HepG2 (cell line): ENCODE measurements around the gene DEFB125. TPM values are rescaled to one million over a fixed set of nuclear protein-coding genes. Genes with fewer than 3 reads are reported as not detected.

ENCODE experiments used
- ARID3A ChIP-seq: IDR thresholded peaks from 2 replicates; pipeline ENCODE4 v1.6.1; 2012; ENCODE audit warnings: low read depth, low read length, improper control_type of control experiment
- FLYWCH1 ChIP-seq: sonication (generic); formaldehyde crosslinking; IDR thresholded peaks from 2 replicates; pipeline ENCODE4 v1.8.1; 2023; ENCODE audit warnings: mild to moderate bottlenecking, missing genetic modification reagents
- FOXJ3 ChIP-seq: sonication (generic); formaldehyde crosslinking; IDR thresholded peaks from 2 replicates; pipeline ENCODE4 v1.4.0; 2020; ENCODE audit warnings: missing genetic modification reagents, mild to moderate bottlenecking, borderline replicate concordance
- KDM2A ChIP-seq: sonication (generic); formaldehyde crosslinking; IDR thresholded peaks from 2 replicates; pipeline ENCODE4 v1.4.0; 2020; ENCODE audit warnings: low read depth, missing genetic modification reagents, borderline replicate concordance
- MEF2D ChIP-seq: sonication (generic); formaldehyde crosslinking; IDR thresholded peaks from 2 replicates; pipeline ENCODE4 v1.5.1; 2020; ENCODE audit warnings: mild to moderate bottlenecking, missing genetic modification reagents
- NFIB ChIP-seq: sonication (generic); formaldehyde crosslinking; IDR thresholded peaks from 2 replicates; pipeline ENCODE4 v1.9.0; 2021; ENCODE audit warnings: missing genetic modification reagents, mild to moderate bottlenecking, borderline replicate concordance
- SAP130 ChIP-seq: IDR thresholded peaks from 2 replicates; pipeline ENCODE4 v1.6.1; 2016; ENCODE audit warnings: low read depth
- SP140L ChIP-seq: sonication (generic); formaldehyde crosslinking; IDR thresholded peaks from 2 replicates; pipeline ENCODE4 v1.4.0; 2020; ENCODE audit warnings: missing genetic modification reagents, borderline replicate concordance
- STAG1 ChIP-seq: sonication (generic); formaldehyde crosslinking; IDR thresholded peaks from 2 replicates; pipeline ENCODE4 v1.4.0; 2020; ENCODE audit warnings: missing genetic modification reagents
- TFDP1 ChIP-seq: IDR thresholded peaks from 2 replicates; pipeline ENCODE4 v1.6.1; 2016; ENCODE audit warnings: missing compliant biosample characterization, missing genetic modification reagents, borderline replicate concordance
- THAP7 ChIP-seq: sonication (generic); formaldehyde crosslinking; IDR thresholded peaks from 2 replicates; pipeline ENCODE4 v1.8.1; 2023; ENCODE audit warnings: mild to moderate bottlenecking, missing genetic modification reagents
- XRCC5 ChIP-seq: fragments of 200-400 bp; formaldehyde crosslinking; optimal IDR thresholded peaks from 2 replicates; pipeline ENCODE3; 2017; ENCODE audit warnings: mild to moderate bottlenecking, low read length
- ZBTB21 ChIP-seq: sonication (generic); formaldehyde crosslinking; IDR thresholded peaks from 2 replicates; pipeline ENCODE4 v1.4.0; 2020; ENCODE audit warnings: missing genetic modification reagents
- ZNF230 ChIP-seq: sonication (generic); formaldehyde crosslinking; IDR thresholded peaks from 2 replicates; pipeline ENCODE4 v1.4.0; 2020; ENCODE audit warnings: mild to moderate bottlenecking, missing genetic modification reagents
- ZNF232 ChIP-seq: sonication (generic); formaldehyde crosslinking; IDR thresholded peaks from 2 replicates; pipeline ENCODE4 v1.4.0; 2020; ENCODE audit warnings: missing genetic modification reagents, borderline replicate concordance
- ZNF280D ChIP-seq: sonication (generic); formaldehyde crosslinking; IDR thresholded peaks from 2 replicates; pipeline ENCODE4 v1.5.1; 2020; ENCODE audit warnings: mild to moderate bottlenecking, missing genetic modification reagents
- ZNF331 ChIP-seq: sonication (generic); formaldehyde crosslinking; IDR thresholded peaks from 2 replicates; pipeline ENCODE4 v1.4.0; 2020; ENCODE audit warnings: missing genetic modification reagents
- ZNF501 ChIP-seq: sonication (generic); formaldehyde crosslinking; IDR thresholded peaks from 2 replicates; pipeline ENCODE4 v1.5.1; 2020; ENCODE audit warnings: mild to moderate bottlenecking, moderate library complexity, missing genetic modification reagents
- ZNF567 ChIP-seq: sonication (generic); formaldehyde crosslinking; IDR thresholded peaks from 2 replicates; pipeline ENCODE4 v1.8.1; 2023; ENCODE audit warnings: mild to moderate bottlenecking, missing genetic modification reagents, borderline replicate concordance
- ZNF614 ChIP-seq: IDR thresholded peaks from 2 replicates; pipeline ENCODE4 v1.6.1; 2018; ENCODE audit warnings: missing biosample characterization, missing genetic modification reagents, inconsistent platforms, borderline replicate concordance
- ZNF749 ChIP-seq: sonication (generic); formaldehyde crosslinking; IDR thresholded peaks from 2 replicates; pipeline ENCODE4 v1.8.0; 2022; ENCODE audit warnings: mild to moderate bottlenecking, missing genetic modification reagents, moderate library complexity, borderline replicate concordance
- polyA plus RNA-seq, 8 experiments: library from polyadenylated mRNA; depleted of rRNA in 3 of 8; stranded (reverse) in 7 of 8; unstranded in 1 of 8; fragments of >200 nt; fragmentation: Illumina TruSeq in 4 of 8; extraction: Trizol in 4 of 8; gene quantifications; 2 replicates each; pipeline versions ENCODE4 v1.2.1 to v1.2.3, GENCODE V29; 2011 to 2016; ENCODE audit warnings: low read depth in 4 of 8, missing spikeins in 1 of 8, mixed read lengths in 1 of 8; ENCODE audit not compliant: insufficient read depth in 1 of 8
- total RNA-seq, 5 experiments: library from RNA; depleted of rRNA; stranded (reverse); fragments of >200 nt; fragmentation: Illumina TruSeq; extraction: Trizol; gene quantifications; 2 replicates each; pipeline ENCODE4 v1.2.3, GENCODE V29; 2016; ENCODE audit warnings: low read depth in 1 of 5

The DEFB125 gene
- total and polyA plus RNA-seq, 2 of the 13 experiments (the other 11 are each of a cell fraction or from before 2014, with no cell fraction given), result not detected

GRCh38 chr20:137668-138490, 50.4 kb downstream of the DEFB125 start (continued):
- 0 out of 2 replicates have a peak, but pooled peaks have one; percentile 22 for TF ChIP-seq ZNF501 (CRISPR knock-in tag)
- peak; percentile 69; the same call in 1 of the 2 replicates for TF ChIP-seq ZNF331 (CRISPR knock-in tag)
- 0 out of 2 replicates have a peak, but pooled peaks have one; percentile 39 for TF ChIP-seq ZNF614 (CRISPR knock-in tag)
- 0 out of 2 replicates have a peak, but pooled peaks have one; percentile 45 for TF ChIP-seq ZNF230 (CRISPR knock-in tag)
- TF ChIP-seq MEF2D, result peak; percentile 47; the same call in 1 of the 2 replicates
- 0 out of 2 replicates have a peak, but pooled peaks have one; percentile 13 for TF ChIP-seq NFIB (CRISPR knock-in tag)
- TF ChIP-seq THAP7 (CRISPR knock-in tag), result peak; percentile 70; the same call in 1 of the 2 replicates
- peak; percentile 22; the same call in 1 of the 2 replicates for TF ChIP-seq ARID3A
- no peak for TF ChIP-seq ZNF749 (CRISPR knock-in tag)
- TF ChIP-seq KDM2A (CRISPR knock-in tag), result peak; percentile 31; the same call in 1 of the 2 replicates
- TF ChIP-seq ZBTB21 (CRISPR knock-in tag), result no peak
- TF ChIP-seq TFDP1 (CRISPR knock-in tag), result 0 out of 2 replicates have a peak, but pooled peaks have one; percentile 19
- peak; percentile 75; the same call in 1 of the 2 replicates for TF ChIP-seq ZNF280D
- no peak for TF ChIP-seq SAP130
- no peak for TF ChIP-seq FLYWCH1 (CRISPR knock-in tag)
- peak; percentile 85 for TF ChIP-seq FOXJ3 (CRISPR knock-in tag)
- TF ChIP-seq SP140L (CRISPR knock-in tag), result no peak
- peak; percentile 57 for TF ChIP-seq XRCC5
- peak; percentile 51 for TF ChIP-seq STAG1
- TF ChIP-seq ZNF567 (CRISPR knock-in tag), result no peak
- no peak for TF ChIP-seq ZNF232 (CRISPR knock-in tag)
